DMS79 (cell line): Measurements from ENCODE around the gene MDP1.

ENCODE experiments used
- DNase-seq: peaks from one replicate; lab custom pipeline; 2025; lab: John Stamatoyannopoulos, UW

Gene MDP1

GRCh38 chr14:24181371-24182077, 34.3 kb downstream of the MDP1 start:
- DNase-seq = no peak

- DNase-seq = peak; percentile 55
These were observed 35.7 kb downstream of the MDP1 start for GRCh38 chr14:24179961-24180796.

- DNase-seq = no peak
These were observed 36.4 kb downstream of the MDP1 start for GRCh38 chr14:24179294-24179960.

GRCh38 chr14:24178399-24179178, 37.3 kb downstream of the MDP1 start:
- DNase-seq = no peak

GRCh38 chr14:24177891-24178290, 38.0 kb downstream of the MDP1 start:
- DNase-seq = no peak

- DNase-seq = no peak
These were observed 38.6 kb downstream of the MDP1 start for GRCh38 chr14:24177041-24177825.

- DNase-seq = no peak
These were observed 39.3 kb downstream of the MDP1 start for GRCh38 chr14:24176599-24176998.

GRCh38 chr14:24172871-24173281, 43.0 kb downstream of the MDP1 start:
- DNase-seq = no peak

- no peak for DNase-seq
These were observed 43.5 kb downstream of the MDP1 start for GRCh38 chr14:24172261-24172860.

GRCh38 chr14:24171422-24172260, 44.2 kb downstream of the MDP1 start, which contains the start of gene REC8:
Gene REC8 (plus strand): TSS chr14:24172080. CDS start chr14:24172553, 473 bp downstream.
- peak; percentile 100 for DNase-seq

GRCh38 chr14:24167469-24168114, 48.3 kb downstream of the MDP1 start:
- no peak for DNase-seq

GRCh38 chr14:24165785-24166184, 50.1 kb downstream of the MDP1 start:
- no peak for DNase-seq

GRCh38 chr14:24164518-24164991, 51.3 kb downstream of the MDP1 start:
- DNase-seq = no peak
